CD4-positive, alpha-beta memory T cell (primary cell): ENCODE data around the gene RHOBTB3. TPM values are rescaled to one million over a fixed set of nuclear protein-coding genes. Genes with fewer than 3 reads are reported as not detected.

Experiments
- CTCF ChIA-PET: fragments of 350-600 bp; sonication (Branson Sonifier 250); formaldehyde crosslinking; loops from one replicate; lab custom pipeline; 2021; ENCODE audit warnings: inconsistent platforms; ENCODE audit not compliant: partially characterized antibody; lab: Charles Lee
- POLR2A ChIA-PET: fragments of 350-600 bp; sonication (Branson Sonifier 250); formaldehyde crosslinking; loops from one replicate; lab custom pipeline; 2021; ENCODE audit not compliant: partially characterized antibody; lab: Charles Lee
- DNase-seq, 5 donors: peaks; one replicate each; pipeline versions ENCODE4 v3.0.0 to v3.0.0-alpha.2; 2020 to 2022; ENCODE audit warnings: mixed read lengths in 1 of 5
- H3K27ac ChIP-seq: one replicate; pipeline ENCODE4 v1.7.0; 2013; ENCODE audit warnings: low read depth, low read length
- H3K27me3 ChIP-seq: 2 replicates; pipeline ENCODE4 v1.7.0; 2013; ENCODE audit warnings: mild to moderate bottlenecking, low read length, moderate library complexity; ENCODE audit not compliant: insufficient read depth
- H3K36me3 ChIP-seq: 2 replicates; pipeline ENCODE4 v1.7.0; 2013; ENCODE audit warnings: mild to moderate bottlenecking, low read length, moderate library complexity; ENCODE audit not compliant: insufficient read depth
- H3K4me1 ChIP-seq: 2 replicates; pipeline ENCODE4 v1.7.0; 2013; ENCODE audit warnings: mild to moderate bottlenecking, low read length, moderate library complexity; ENCODE audit not compliant: insufficient read depth
- H3K4me3 ChIP-seq, 2 donors: one replicate each; pipeline ENCODE4 v1.7.0; 2013; ENCODE audit warnings: low read length in 2 of 2, mild to moderate bottlenecking in 1 of 2
- H3K9me3 ChIP-seq, 2 donors: one replicate each; pipeline ENCODE4 v1.7.0; 2013; ENCODE audit warnings: low read length in 2 of 2, control low read depth in 1 of 2; ENCODE audit not compliant: control insufficient read depth in 1 of 2
- H3K27ac Mint-ChIP-seq, 7 donors: one replicate each; pipeline ENCODE4 v1.8.0; 2020 to 2021; ENCODE audit warnings: mixed read lengths in 7 of 7, mild to moderate bottlenecking in 6 of 7, inconsistent platforms in 3 of 7, moderate library complexity in 3 of 7
- H3K27me3 Mint-ChIP-seq, 2 donors: one replicate each; pipeline ENCODE4 v1.8.0; 2020 to 2021; ENCODE audit warnings: mixed read lengths in 2 of 2
- H3K36me3 Mint-ChIP-seq, 2 donors: one replicate each; pipeline ENCODE4 v1.8.0; 2020 to 2021; ENCODE audit warnings: mixed read lengths in 2 of 2, inconsistent platforms in 1 of 2, mild to moderate bottlenecking in 1 of 2
- H3K4me1 Mint-ChIP-seq, 4 donors: one replicate each; pipeline ENCODE4 v1.8.0; 2020 to 2021; ENCODE audit warnings: mixed read lengths in 4 of 4, mild to moderate bottlenecking in 1 of 4
- H3K4me3 Mint-ChIP-seq, 8 donors: one replicate each; pipeline ENCODE4 v1.8.0; 2020 to 2021; ENCODE audit warnings: mixed read lengths in 8 of 8, mild to moderate bottlenecking in 7 of 8, moderate library complexity in 6 of 8, inconsistent platforms in 3 of 8
- H3K9me3 Mint-ChIP-seq, 8 donors: one replicate each; pipeline ENCODE4 v1.8.0; 2020 to 2021; ENCODE audit warnings: mixed read lengths in 8 of 8, mild to moderate bottlenecking in 5 of 8, inconsistent platforms in 3 of 8, moderate library complexity in 1 of 8
- intact Hi-C: fragments of 100-400 bp; cut with micrococcal nuclease; formaldehyde crosslinking; loops from one replicate; pipeline ENCODE4 v1.15.1; 2023
- polyA plus RNA-seq, 2 donors: library from polyadenylated mRNA; unstranded; fragments of 300-500 nt; fragmentation: Illumina TruSeq; gene quantifications; one replicate each; pipeline ENCODE4 v1.2.3, GENCODE V29; 2021
- total RNA-seq, 2 experiments: library from RNA; stranded (reverse); gene quantifications; one replicate each; pipeline ENCODE4 v1.2.3, GENCODE V29; 2021

The RHOBTB3 gene
- total and polyA plus RNA-seq, 4 experiments from 2014 or later, result 0.32 to 1.8 (median 1.1) TPM

DNA sequence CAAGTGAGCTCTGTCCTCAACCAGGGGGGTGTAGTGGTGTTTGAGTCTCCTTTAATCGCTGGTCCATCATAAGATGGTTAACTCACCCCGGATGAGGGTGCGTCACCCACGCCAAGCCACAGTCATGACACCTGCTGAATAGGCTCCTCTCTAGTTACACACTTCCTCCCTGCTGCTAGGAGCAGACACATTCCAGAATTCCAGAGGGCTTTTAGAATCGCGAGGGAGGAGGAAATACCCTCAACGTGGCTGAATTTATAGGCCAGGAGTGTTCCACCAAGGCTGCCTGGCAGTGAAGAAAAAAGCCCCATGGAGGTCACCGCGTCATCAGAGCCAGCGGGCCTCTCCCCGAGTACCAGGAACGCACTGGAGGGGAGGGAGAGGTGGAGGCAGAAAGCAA, 86.3 kb downstream of the RHOBTB3 start:
- H3K27ac ChIP-seq, result peak overlapping the region; percentile 66
- CTCF ChIA-PET, result interaction anchor here (0.9 to 7.9 kb wide), 6 partner anchors 9 to 36 kb away, joined by 3 to 51 read pairs (median 6); no protein-coding TSS in a partner anchor
- H3K27ac Mint-ChIP-seq, result peak overlapping the region; percentile 76 to 96 (median 92)
- peak overlapping the region; percentile 21 to 44 for H3K4me3 ChIP-seq
- DNase-seq, result peak in 2 of 5 donors; percentile 35 to 77
- POLR2A ChIA-PET, result interaction anchor here (1.2 to 11.1 kb wide), 5 partner anchors 8 to 21 kb away, joined by 3 to 273 read pairs (median 6); no protein-coding TSS in a partner anchor
- no peaks in the 10 kb centered on the region for H3K27me3 ChIP-seq
- peaks cover 64 to 95% (median 68%) of the 10 kb centered on the region in 4 donors for H3K4me1 Mint-ChIP-seq
- H3K9me3 Mint-ChIP-seq, result no peaks in the 10 kb centered on the region
- peaks cover 49 to 73% of the 10 kb centered on the region in 2 donors for H3K36me3 Mint-ChIP-seq
- peak overlapping the region; percentile 79 to 100 (median 98) for H3K4me3 Mint-ChIP-seq
- no peaks in the 10 kb centered on the region for H3K27me3 Mint-ChIP-seq
- intact Hi-C loops, result no loop called here
- H3K36me3 ChIP-seq, result peaks cover 18% of the 10 kb centered on the region
- H3K9me3 ChIP-seq, result no peaks in the 10 kb centered on the region
- peaks cover 82% of the 10 kb centered on the region for H3K4me1 ChIP-seq

DNA sequence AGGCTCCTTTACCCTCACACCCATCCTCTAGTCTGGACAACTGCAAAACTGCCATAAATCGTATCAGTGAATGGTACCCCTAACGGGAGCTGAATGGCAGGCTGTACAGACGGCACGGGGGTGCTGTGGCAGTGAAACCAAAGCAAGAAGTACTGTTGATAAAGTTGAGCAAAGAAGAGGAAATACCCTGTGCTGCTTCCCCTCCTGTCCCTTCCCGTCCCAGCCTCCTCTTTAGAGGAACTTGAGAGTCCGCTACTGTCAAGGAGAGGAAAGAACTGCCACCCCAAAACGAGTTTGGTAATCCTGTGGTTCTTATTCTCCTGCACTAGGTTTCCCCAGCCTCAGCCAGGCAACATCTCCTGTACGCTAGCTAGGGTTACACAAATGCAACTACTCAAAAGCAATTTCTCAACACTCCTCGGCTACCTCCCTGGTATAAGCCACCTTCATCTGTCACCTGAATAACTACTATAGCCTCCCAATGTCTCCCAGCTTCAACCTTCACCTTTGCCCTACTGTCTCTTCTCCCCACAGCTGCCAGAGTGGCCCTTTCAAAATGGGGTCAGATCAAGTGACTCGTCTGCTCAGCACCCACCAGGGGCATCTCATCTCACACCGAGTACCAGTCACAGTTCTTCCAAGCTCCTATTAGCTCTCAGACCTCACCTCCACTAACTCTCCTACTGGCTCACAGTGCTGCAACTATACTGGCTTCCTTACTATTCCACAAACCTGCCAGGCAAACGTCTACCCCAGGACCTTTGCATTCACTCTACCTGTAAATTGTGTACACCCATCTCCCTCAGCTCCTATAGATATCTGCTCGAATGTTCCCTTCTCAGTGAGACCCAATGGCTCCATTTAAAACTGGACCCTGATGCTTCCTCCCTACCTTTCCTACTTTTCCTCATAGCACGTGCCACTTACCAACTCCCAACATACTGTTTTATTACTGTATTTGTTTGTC, 87.3 kb downstream of the RHOBTB3 start:
- H3K4me1 ChIP-seq, result peaks cover 79% of the 10 kb centered on the region
- no peaks in the 10 kb centered on the region for H3K27me3 ChIP-seq
- Mint-ChIP-seq H3K9me3 (no peaks in the 10 kb centered on the region), H3K36me3 (peaks cover 43 to 71% of the 10 kb centered on the region in 2 donors), H3K27me3 (no peaks in the 10 kb centered on the region), H3K27ac (peak overlapping the region; percentile 76 to 96 (median 92)), H3K4me1 (peaks cover 64 to 95% (median 66%) of the 10 kb centered on the region in 4 donors), H3K4me3 (peak overlapping the region; percentile 79 to 100 (median 98))
- H3K9me3 ChIP-seq, result no peaks in the 10 kb centered on the region
- intact Hi-C loops, result loop anchor here (1.0 kb wide), 1 partner anchor 9 kb away; no protein-coding TSS in a partner anchor
- POLR2A ChIA-PET, result interaction anchor here (0.9 to 11.1 kb wide), 5 partner anchors 9 to 187 kb away, joined by 3 to 273 read pairs (median 6); no protein-coding TSS in a partner anchor
- CTCF ChIA-PET, result interaction anchor here (0.8 to 7.9 kb wide), 10 partner anchors 10 to 36 kb away, joined by 3 to 100 read pairs (median 16); no protein-coding TSS in a partner anchor
- peak overlapping the region; percentile 66 for H3K27ac ChIP-seq
- peaks cover 15% of the 10 kb centered on the region for H3K36me3 ChIP-seq
- DNase-seq, result peak in 1 of 5 donors; percentile 53
- peak overlapping the region; percentile 21 to 44 for H3K4me3 ChIP-seq

DNA sequence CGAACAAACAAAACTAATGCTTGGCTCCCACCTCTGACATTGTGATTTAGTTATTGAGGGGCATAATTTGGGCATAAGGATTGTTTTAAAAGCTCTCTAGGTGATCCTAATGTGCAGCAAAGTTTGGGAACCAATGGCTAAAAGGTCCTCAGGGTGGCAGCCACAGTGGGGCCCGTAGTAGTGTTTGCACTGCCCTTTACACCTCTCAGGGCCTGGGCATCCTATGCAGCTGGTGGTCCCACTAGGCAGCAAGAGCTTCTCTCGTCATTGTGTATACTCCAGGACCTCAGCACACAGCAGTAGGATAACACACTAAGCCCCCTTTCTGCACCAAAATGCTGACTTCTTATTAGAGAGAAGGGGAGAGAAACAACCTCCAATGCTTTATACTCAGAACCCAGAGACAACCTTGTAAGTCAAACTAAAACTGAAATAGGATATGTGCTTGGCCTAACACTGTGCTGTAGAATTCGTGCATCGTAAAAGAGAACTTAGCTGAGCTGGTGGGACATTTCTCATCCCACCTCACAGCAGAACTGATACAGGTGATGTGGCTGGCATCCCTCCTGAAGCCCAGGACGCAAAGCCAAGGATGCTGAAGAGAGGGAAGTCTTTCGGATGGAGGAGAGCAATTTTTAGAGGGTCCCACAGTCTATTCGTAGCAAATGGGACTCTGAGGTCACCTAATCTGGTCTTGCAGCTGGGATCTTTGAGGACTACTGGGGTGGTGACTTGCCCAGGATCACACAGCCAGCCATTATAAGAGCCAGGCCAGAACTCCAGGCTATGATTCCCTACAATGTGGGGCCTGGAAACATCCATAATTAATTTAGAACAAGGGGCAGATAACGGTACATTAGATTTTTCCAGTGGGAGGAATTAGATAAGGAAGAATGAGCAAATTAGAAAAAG, 90.2 kb downstream of the RHOBTB3 start:
- intact Hi-C loops, result loop anchor here (1.0 kb wide), 3 partner anchors 13 to 22 kb away; no protein-coding TSS in a partner anchor
- H3K9me3 ChIP-seq, result no peaks in the 10 kb centered on the region
- Mint-ChIP-seq H3K27me3 (no peaks in the 10 kb centered on the region), H3K4me1 (peaks cover 61 to 93% (median 67%) of the 10 kb centered on the region in 4 donors), H3K27ac (peak overlapping the region; percentile 76 to 99 (median 97)), H3K9me3 (no peaks in the 10 kb centered on the region), H3K4me3 (peak overlapping the region; percentile 98 to 100 (median 99)), H3K36me3 (peaks cover 20 to 45% of the 10 kb centered on the region in 2 donors)
- POLR2A ChIA-PET, result interaction anchor here (0.7 to 11.1 kb wide), 13 partner anchors 9 to 199 kb away, joined by 3 to 273 read pairs (median 9); partner anchors contain the start of gene RFESD
- no peaks in the 10 kb centered on the region for H3K36me3 ChIP-seq
- CTCF ChIA-PET, result interaction anchor here (1.3 to 7.9 kb wide), 10 partner anchors 9 to 157 kb away, joined by 3 to 100 read pairs (median 28); no protein-coding TSS in a partner anchor
- peak overlapping the region; percentile 89 to 91 for H3K4me3 ChIP-seq
- peaks cover 84% of the 10 kb centered on the region for H3K4me1 ChIP-seq
- H3K27me3 ChIP-seq, result no peaks in the 10 kb centered on the region
- H3K27ac ChIP-seq, result peak overlapping the region; percentile 79
- DNase-seq, result no peak

DNA sequence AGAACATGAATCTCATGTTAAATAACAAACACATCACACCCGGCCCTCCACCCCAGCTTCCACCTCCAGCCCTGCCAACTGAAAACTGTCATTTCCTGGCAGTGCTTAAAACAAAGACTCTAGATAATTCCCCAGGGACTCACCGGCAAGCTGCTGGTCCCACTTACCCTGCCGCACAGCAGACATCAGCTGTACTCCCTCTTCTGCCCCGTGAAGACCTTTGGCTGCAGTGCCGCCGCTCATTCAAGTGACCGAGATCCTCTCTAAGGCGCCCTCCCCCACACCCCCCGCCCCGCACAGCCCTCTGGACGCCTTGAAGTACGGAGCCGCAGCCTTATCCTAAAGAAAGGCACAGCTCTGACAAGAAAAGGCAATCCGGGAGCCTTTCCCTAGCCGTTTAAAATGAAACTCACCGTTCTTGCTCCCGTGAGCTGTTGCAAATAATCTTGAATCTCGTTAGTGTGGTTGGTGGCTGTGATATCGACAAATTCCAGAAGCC, 91.0 kb downstream of the RHOBTB3 start:
- POLR2A ChIA-PET, result interaction anchor here (0.8 to 11.1 kb wide), 19 partner anchors 10 to 1063 kb away, joined by 3 to 273 read pairs (median 6); partner anchors contain the start of genes ARSK, CAST, RFESD and SKIC3
- Mint-ChIP-seq H3K36me3 (peaks cover 16 to 39% of the 10 kb centered on the region in 2 donors), H3K27ac (peak overlapping the region; percentile 76 to 99 (median 97)), H3K4me3 (peak overlapping the region; percentile 98 to 100 (median 99)), H3K4me1 (peaks cover 55 to 87% (median 62%) of the 10 kb centered on the region in 4 donors), H3K9me3 (no peaks in the 10 kb centered on the region), H3K27me3 (no peaks in the 10 kb centered on the region)
- H3K36me3 ChIP-seq, result no peaks in the 10 kb centered on the region
- H3K4me3 ChIP-seq, result peak overlapping the region; percentile 89 to 91
- H3K27ac ChIP-seq, result peak overlapping the region; percentile 79
- intact Hi-C loops, result loop anchor here (1.0 kb wide), 3 partner anchors 13 to 21 kb away; no protein-coding TSS in a partner anchor
- DNase-seq, result peak in 2 of 5 donors; percentile 28 to 50
- peaks cover 78% of the 10 kb centered on the region for H3K4me1 ChIP-seq
- CTCF ChIA-PET, result interaction anchor here (0.7 to 7.9 kb wide), 14 partner anchors 9 to 177 kb away, joined by 3 to 100 read pairs (median 6); no protein-coding TSS in a partner anchor
- no peaks in the 10 kb centered on the region for H3K9me3 ChIP-seq
- H3K27me3 ChIP-seq, result no peaks in the 10 kb centered on the region

DNA sequence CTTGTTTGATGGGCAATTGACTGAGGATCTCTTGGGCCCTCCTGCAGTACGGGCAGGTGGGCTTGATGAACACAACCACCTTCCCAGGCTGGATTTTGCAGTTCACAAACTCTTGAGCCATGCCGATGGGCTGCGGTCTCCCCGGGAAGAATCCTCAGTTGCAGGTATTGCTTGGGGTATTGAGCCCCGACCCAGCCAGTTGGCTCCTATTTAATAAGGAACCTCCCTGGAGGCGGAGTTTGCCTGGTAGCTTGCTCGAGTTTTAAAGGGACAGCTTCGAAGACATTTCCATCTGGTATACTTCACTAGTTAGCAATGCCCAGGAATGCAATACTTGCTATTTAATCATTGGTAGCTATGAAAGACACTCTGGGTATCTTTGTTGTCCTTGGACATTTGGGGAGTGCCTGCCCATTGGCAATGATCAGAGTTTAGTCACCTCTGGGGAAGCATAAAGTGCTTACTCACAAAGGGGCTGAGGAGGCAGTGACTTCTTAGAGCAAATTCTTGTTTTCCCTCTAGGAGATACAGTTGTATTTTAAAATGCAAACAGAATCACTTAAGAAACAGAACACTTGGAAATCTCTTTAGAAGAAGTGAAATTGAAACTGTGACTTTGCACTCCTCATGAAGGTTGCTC, 91.5 kb downstream of the RHOBTB3 start, which contains the start of gene GLRX:
TSS of gene GLRX (minus strand) at position 185 of the 640 bp plus-strand sequence. CDS start at position 121, 64 bp downstream.
- peak within 1 kb of the TSS; percentile 98 to 100 (median 99) for H3K4me3 Mint-ChIP-seq
- intact Hi-C loops, result loop anchor here (1.0 kb wide), 4 partner anchors 13 to 268 kb away; partner anchors contain the start of gene SKIC3
- DNase-seq, result peak; percentile 56 to 71 (median 64)
- peak within 1 kb of the TSS; percentile 89 to 91 for H3K4me3 ChIP-seq
- H3K27ac ChIP-seq, result peak within 1 kb of the TSS; percentile 79
- H3K36me3 Mint-ChIP-seq, result peaks cover 16 to 35% of the 10 kb centered on the region in 2 donors
- no peaks in the 10 kb centered on the region for H3K36me3 ChIP-seq
- H3K27me3 Mint-ChIP-seq, result no peaks in the 10 kb centered on the region
- ChIA-PET CTCF (interaction anchor here (0.7 to 7.9 kb wide), 14 partner anchors 9 to 178 kb away, joined by 3 to 100 read pairs (median 7); partner anchors contain the start of gene RFESD), POLR2A (interaction anchor here (0.8 to 11.1 kb wide), 18 partner anchors 9 to 1063 kb away, joined by 3 to 273 read pairs (median 7); partner anchors contain the start of genes ARSK, CAST, RFESD and SKIC3)
- peaks cover 72% of the 10 kb centered on the region for H3K4me1 ChIP-seq
- no peaks in the 10 kb centered on the region for H3K27me3 ChIP-seq
- H3K9me3 ChIP-seq, result no peaks in the 10 kb centered on the region
- peak within 1 kb of the TSS; percentile 76 to 99 (median 97) for H3K27ac Mint-ChIP-seq
- peaks cover 55 to 87% (median 60%) of the 10 kb centered on the region in 4 donors for H3K4me1 Mint-ChIP-seq
- H3K9me3 Mint-ChIP-seq, result no peaks in the 10 kb centered on the region
